ENCODE results near the gene OGA.

Gene OGA

GRCh38 chr10:101744267-101744666, 74.0 kb downstream of the OGA start:
- H3K4me3 ChIP-seq (replicated peaks in 1 of 2; ENCODE audit: low read depth in 2 of 2, low read length in 2 of 2), result no peak overlapping the region
- no peak for DNase-seq (ENCODE audit: low read depth in 2 of 2)
- TF ChIP-seq CTCF (IDR thresholded peaks at IDR 0.05; ENCODE audit: low read depth, low read length), result no peak

GRCh38 chr10:101741938-101742337, 76.3 kb downstream of the OGA start:
- no peak for DNase-seq (ENCODE audit: low read depth in 2 of 2)
- no peak for TF ChIP-seq CTCF (IDR thresholded peaks at IDR 0.05; ENCODE audit: low read depth, low read length)
- no peak overlapping the region for H3K4me3 ChIP-seq (replicated peaks in 1 of 2; ENCODE audit: low read depth in 2 of 2, low read length in 2 of 2)

- H3K4me3 ChIP-seq (replicated peaks in 1 of 2; ENCODE audit: low read depth in 2 of 2, low read length in 2 of 2), result no peak overlapping the region
- no peak for DNase-seq (ENCODE audit: low read depth in 2 of 2)
- TF ChIP-seq CTCF (IDR thresholded peaks at IDR 0.05; ENCODE audit: low read depth, low read length), result no peak
Measured at GRCh38 chr10:101736666-101737065, 81.6 kb downstream of the OGA start.

Measured in cardiac fibroblast (primary cell).